OCI-M1 (cell line): Measurements from ENCODE around the gene PDPN.

Experiments used
- DNase-seq: peaks from one replicate; lab custom pipeline; 2025; lab: John Stamatoyannopoulos, UW

The PDPN gene

GRCh38 chr1:13577846-13578245, 5.8 kb upstream of the PDPN start:
- no peak for DNase-seq

DNA sequence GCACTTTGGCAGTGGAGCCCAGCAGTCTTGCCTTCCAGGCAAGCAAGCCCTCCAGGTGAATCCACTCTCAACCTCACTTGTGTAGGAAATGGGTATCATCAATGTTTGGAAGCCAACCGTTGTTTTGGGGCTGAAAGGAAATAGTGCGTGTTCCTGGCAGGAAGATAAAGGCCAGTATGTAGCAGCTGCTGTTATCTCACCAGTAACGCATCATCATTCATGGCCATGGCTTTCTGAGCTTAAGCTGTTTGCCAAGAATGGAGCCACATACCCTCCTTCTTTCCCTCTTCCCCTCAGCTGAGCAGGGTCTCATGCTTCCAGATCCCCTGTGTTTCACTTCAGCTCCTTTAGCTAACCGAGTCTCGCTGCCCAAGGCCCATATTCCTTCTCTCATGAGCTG, 2.2 kb upstream of the PDPN start:
- DNase-seq = no peak

- DNase-seq = no peak
Measured at GRCh38 chr1:13582713-13583443, 754 bp upstream of the PDPN start.

- DNase-seq = no peak
Measured at GRCh38 chr1:13583966-13584791, 547 bp downstream of the PDPN start.

GRCh38 chr1:13584876-13585611, 1.4 kb downstream of the PDPN start:
- DNase-seq = no peak

- no peak for DNase-seq
Measured at GRCh38 chr1:13585612-13585991, 2.0 kb downstream of the PDPN start.

DNA sequence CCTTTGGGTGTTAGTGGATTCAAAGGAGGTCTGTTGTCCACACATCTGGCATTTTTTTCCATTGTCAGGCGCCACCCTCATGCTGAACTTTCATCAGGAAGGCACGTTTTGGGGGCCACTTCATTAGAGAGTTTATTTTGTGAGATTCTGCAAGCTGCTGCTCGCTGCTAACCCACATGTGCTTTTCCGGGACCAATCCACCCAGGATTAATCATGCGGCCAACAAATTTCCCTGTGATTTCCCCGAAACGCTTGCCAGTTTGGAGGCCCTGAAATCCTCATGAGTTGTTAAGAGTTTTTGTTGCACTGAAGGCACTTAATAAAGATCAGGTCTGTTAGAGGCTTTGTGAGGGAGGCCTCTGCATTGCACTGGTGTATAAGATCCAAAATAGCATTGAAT, 2.4 kb downstream of the PDPN start:
- no peak for DNase-seq

DNA sequence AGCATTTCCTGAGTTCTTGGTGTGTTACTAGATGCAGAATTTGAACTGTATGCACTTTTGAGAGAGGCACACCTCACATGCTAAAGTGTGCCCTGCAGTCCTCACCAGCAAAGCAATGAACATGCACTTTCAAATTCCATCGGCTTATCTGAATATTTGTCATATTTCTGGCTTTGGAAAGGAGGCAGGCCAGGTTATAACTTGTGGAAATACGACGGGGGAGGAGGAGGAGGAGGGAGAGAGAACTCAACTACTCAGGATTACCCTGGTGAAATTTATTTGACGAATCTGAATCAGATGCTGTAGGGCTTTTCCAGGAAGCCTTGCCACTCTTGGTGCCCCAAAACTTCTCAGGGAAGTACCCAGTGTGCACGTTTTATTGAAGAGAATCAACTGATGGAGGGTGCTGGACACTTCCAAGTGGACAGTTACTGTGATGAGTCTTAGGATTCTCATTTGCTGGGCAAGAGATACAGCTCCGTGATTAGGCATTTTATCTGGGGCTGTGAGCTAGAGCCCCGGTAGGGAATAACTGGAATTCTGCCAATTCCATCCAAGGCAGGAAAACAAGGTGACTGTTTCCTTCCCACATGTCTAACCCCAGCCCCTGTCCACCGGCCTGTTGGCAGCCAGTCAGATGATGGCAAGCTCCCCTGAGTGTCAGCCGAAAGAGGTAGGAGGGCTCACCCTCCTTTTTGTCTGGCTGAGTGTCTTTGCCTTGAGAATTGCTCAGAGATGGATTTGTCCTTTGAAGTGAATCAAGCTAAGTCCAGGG, 3.8 kb downstream of the PDPN start:
- DNase-seq = no peak

- DNase-seq = no peak
Measured at GRCh38 chr1:13588946-13589796, 5.5 kb downstream of the PDPN start.

- no peak for DNase-seq
Measured at GRCh38 chr1:13590486-13590885, 6.9 kb downstream of the PDPN start.

DNA sequence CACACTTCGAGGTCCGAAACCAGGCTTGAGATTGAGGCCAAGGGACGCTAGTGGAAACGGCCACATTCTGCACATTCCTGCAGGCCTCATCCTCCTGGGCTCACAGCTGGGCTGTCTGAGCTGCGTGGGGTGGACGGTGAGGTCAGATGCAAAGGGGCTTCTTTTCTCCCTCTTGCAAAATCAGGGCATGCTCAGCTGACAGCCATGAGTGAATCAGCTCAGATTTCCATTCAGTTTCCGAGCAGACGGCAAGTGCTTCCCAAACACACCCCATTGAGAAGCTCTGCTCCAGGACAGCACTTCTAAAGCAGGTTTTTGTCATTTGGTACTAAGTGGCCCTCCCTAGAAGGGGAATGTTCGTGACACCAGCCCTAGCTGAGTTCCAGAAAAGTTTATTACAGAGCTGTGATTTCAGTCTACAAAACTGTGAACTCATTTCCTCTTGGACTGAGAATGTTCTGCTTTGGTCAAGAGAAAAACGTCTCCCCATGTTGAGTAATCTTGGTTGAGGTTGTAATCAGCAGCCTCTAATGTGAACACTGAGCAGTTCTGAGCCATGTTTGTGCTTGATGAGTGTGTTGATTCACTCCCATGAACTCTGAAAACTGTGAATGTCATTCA, 10.0 kb downstream of the PDPN start:
- DNase-seq = no peak

- DNase-seq = no peak
Measured at GRCh38 chr1:13595411-13595810, 11.8 kb downstream of the PDPN start.

- DNase-seq = no peak
Measured at GRCh38 chr1:13597166-13597565, 13.5 kb downstream of the PDPN start.

DNA sequence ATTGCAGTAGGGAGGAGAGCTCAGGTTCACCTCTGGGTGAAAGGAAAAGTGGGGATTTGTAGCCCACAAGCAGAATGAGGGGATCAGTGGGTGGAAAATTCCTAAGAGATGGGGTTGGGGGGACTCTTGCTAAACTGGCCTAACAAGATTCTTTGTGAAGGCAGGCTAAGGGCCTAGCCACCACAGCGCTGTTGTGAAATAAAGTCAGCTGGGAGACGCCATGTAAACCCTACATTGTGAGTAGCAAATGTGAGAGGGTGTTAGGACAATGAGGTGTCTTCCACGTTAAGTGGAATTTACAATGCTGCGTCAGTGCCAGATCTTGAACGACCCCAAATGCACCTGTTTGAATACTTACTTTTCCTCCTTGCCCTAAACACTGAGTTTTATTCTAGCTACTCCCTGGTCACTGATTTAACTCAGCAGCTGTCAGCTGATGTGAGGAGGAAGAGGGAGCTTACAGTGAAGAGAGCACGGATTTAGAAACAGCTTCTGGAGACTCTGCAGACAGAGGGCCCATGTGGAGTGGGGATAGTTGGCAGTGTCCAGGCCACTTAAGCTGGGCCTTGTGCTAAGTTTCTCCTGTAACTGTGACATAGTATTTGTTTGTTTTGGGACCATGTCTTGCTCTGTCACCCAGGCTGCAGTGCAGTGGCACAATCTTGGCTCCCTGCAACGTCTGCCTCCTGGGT, 17.3 kb downstream of the PDPN start:
- no peak for DNase-seq

GRCh38 chr1:13604176-13604575, 20.5 kb downstream of the PDPN start:
- no peak for DNase-seq

GRCh38 chr1:13604721-13605120, 21.1 kb downstream of the PDPN start:
- DNase-seq = no peak

- DNase-seq = no peak
Measured at GRCh38 chr1:13605159-13605558, 21.5 kb downstream of the PDPN start.

GRCh38 chr1:13607002-13607401, 23.4 kb downstream of the PDPN start:
- no peak for DNase-seq

- no peak for DNase-seq
Measured at GRCh38 chr1:13616234-13616633, 32.6 kb downstream of the PDPN start.

DNA sequence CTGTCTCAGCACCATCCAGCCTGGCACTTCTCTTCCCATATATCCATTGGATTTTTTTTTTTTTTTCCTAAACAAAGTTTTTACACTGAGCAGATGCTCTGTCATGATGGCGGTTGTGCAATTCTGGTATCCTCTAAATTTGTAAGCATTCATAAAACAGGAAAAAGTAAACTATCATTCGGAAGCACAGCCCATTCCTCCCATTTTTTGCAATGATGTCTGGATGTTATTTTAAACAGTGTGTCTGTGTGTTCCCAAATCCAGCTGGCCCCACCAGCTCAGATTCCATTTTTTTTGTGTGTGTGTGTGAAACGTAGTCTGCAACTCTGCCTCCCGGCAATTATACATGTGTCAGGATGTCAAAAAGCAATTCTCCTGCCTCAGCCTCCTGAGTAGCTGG, 33.5 kb downstream of the PDPN start:
- no peak for DNase-seq
